Occipital lobe (tissue), 2 donors: ENCODE data around the gene NOPCHAP1. TPM values are rescaled to one million over a fixed set of nuclear protein-coding genes. Genes with fewer than 3 reads are reported as not detected.
"Not testable (repeated sequence)": the region's sequence is repeated elsewhere in the genome, so short reads cannot be mapped to it uniquely, and the experiment has no call there.

Source experiments
- DNase-seq: peaks from one replicate; lab custom pipeline; 2025; lab: John Stamatoyannopoulos, UW
- total RNA-seq: library from RNA; depleted of rRNA; stranded (reverse); fragments of >200 nt; gene quantifications from one replicate; pipeline ENCODE4 v1.2.3, GENCODE V29; 2014

The NOPCHAP1 gene
- total RNA-seq, 1 donor from 2014 or later = 18.7 TPM

GRCh38 chr12:104964167-104964855, 21.8 kb upstream of the NOPCHAP1 start:
- DNase-seq = no peak

- DNase-seq = no peak
Measured at GRCh38 chr12:104964856-104965205, 21.3 kb upstream of the NOPCHAP1 start.

DNA sequence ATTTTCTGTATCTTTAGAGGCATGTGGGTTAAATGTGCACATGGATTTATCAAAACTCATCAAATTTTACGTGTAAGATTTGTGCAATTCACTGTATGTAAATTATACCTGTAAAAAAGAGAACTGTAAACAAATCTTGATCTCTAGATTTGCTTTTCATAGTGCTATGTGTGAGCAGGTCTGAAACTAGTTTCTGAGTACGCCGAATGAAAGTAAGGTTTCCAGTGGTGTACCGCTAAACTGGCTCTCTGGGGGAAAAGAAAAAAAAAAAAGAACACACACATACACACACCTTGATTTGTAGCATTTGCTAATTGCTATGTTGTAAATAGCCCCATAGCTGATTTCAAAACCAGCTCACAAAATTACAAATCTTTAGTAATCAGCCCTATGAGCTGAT, 19.4 kb upstream of the NOPCHAP1 start:
- no peak for DNase-seq

DNA sequence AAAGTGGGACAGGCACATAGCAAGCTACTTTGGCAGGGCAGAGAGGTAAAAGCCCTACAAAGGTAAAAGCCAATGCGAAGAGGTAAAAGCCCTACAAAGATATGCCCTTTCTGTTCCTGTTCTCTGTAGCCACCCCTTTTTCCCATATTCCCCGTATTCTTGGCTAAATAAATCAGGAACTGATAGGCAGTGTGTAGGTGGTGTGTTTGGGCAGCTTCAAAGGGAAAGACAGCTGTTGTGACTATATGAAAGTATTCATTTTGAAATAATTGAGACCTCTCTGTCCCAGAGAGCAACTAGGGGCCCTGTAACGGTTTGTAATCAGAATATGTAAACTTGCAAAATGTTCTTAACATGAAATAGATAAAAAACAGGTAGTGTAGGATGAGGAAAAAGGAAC, 16.8 kb upstream of the NOPCHAP1 start:
- DNase-seq = no peak

- DNase-seq = no peak
Measured at GRCh38 chr12:104971306-104971705, 14.8 kb upstream of the NOPCHAP1 start.

GRCh38 chr12:104973250-104973649, 12.9 kb upstream of the NOPCHAP1 start:
- no peak for DNase-seq

- no peak for DNase-seq
Measured at GRCh38 chr12:104974626-104975290, 11.4 kb upstream of the NOPCHAP1 start.

DNA sequence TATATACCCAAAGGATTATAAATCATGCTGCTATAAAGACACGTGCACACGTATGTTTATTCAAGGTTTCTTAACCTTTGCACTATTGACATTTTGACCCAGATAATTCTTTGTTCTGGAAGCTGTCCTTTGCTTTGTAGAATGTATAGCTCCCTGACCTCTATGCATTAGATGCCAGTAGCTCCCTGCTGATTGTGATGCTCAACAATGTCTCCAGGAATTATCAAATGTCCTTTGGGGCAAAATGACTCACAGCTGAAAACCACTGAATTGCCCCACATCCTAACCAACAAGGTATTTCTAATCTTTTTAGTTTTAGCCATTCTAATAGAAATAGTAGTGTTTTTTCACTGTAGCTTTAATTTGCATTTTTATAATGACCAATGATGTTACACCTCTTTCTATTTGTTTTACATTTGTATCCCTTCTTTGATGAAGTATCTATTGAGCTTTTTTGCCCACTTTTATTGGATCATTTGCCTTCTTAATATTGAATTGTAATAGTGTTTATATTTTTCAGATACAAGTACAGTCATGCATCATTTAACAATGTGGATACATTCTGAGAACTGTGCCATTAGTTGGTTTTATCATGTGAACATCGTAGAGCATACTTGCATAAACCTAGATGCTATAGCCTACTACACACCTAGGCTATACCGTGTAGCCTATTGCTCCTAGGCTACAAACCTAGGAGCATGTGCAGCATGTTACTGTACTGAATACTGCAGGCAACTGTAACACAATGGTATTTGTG, 10.4 kb upstream of the NOPCHAP1 start:
- DNase-seq = no peak

GRCh38 chr12:104976703-104977102, 9.4 kb upstream of the NOPCHAP1 start:
- DNase-seq = no peak

- DNase-seq = not testable (repeated sequence)
Measured at GRCh38 chr12:104977688-104978087, 8.4 kb upstream of the NOPCHAP1 start.

DNA sequence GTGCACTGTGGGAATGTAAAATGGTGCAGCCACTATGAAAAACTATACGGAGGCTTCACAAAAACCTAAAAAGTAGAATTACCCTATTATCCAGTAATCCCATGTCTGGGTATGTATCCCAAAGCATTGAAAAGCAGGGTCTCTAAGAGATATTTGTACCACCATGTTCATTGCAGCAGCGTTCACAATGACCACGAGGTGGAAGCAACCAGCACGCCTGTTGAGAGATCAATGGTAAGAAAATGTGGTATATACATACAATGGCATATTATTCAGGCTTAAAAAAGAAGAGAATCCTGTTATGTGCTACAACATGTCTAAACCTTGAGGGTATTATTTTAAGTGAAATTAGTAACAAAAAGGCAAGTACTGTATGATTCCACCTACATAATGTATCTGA, 910 bp upstream of the NOPCHAP1 start:
- DNase-seq = no peak

GRCh38 chr12:104990950-104991349, 4.8 kb downstream of the NOPCHAP1 start:
- no peak for DNase-seq

DNA sequence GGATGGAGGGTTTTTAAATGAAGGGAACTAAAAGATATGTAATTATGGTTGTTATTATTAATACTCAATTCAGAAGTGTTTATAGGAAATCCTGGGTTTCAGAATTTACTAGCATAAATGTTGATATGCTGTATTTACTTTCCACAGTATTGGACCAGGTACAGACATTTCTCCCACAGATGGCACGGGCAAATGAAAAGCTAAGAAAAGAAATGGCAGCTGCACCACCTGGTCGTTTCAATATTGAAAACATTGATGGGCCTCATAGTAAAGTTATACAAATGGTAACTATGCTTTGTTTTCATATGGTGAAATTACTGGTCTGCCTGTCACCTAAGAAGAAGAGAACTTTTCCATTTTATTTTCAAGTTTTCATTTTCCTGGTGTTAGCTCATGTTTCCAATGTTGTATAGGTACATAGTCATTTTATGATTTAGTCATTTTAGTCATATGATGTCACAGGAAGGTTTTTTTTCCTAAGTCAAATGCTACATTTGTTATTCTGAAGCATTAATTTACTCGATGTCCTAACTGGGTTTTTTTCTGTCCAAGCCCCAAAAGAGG, 5.5 kb downstream of the NOPCHAP1 start:
- no peak for DNase-seq

- no peak for DNase-seq
Measured at GRCh38 chr12:104994336-104994735, 8.2 kb downstream of the NOPCHAP1 start.

DNA sequence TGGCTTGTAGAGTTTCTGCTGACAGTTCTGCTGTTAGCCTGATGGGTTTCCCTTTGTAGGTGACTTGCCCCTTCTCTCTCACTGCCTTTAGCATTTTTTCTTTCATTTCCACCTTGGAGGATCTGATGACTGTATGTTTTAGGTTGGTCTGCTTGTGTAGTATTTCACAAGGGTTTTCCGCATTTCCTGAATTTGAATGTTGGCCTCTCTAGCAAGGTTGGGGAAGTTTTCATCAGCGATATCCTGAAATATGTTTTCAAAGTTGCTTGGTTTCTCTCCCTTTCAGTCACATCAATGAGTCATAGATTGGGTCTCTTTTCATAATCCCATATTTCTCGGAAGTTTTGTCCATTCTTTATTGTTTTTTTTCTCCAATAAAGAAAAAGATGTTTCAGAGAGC, 11.4 kb downstream of the NOPCHAP1 start:
- no peak for DNase-seq

DNA sequence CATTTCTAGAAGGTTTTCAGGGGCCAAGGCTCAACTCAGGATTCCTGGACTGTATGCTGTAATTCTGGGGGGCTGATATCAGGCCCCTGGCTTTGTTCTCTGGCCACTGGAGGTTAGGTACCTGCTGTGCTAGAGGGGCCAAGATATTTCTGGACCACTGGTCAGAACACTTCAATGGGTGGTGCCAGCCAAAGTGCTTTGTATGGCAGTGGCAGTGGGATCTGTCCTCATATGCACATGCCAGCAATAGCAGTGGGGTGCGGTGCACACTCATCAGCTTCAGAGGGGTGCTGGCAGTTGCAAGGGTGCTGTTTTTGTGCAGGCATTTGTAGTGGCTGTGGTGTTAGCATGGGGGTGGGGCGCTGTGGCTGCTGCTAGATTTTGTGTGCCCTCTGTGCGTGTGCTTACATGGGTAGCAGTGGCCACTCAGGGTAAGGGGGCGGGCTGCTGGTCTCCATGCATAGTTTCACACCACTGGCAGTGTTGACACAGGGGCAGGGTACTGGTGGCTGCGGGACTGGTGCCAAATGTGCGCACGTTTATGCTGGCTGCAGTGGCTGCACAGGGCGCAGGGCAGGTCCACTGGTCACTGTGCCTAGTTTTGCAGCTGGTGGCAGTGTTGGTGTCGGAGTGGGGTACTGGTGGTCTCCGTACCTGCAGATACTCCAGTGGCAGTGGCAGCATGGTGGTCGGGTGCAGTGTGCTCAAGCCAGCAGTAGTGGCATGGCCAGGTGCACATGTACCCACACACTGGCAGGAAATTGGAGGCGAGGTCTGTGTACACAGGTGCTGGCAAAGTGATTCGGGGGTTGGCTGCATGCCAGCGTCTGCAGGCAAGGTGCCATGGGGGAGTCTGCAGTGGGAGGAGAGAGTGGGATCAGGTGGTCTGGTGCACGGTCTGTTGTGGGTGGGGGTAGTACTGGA, 12.6 kb downstream of the NOPCHAP1 start:
- DNase-seq = no peak

DNA sequence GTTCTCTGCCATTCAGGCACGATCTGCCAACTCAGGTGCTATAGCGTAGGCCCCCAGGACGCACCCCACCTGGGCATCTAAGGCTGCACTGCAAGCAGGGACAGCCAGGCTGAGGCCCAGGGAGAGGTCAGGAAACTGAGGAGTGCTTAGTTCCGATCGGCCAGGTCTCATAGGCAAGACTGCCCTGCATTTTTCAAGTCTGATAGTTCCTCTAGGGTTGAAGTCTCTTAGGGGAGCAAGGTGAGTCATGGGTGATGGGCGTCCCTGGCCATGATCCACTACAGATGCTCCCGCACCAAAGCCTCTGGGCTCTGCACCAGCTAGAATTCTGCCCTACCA, 13.2 kb downstream of the NOPCHAP1 start:
- DNase-seq = no peak

GRCh38 chr12:105001476-105001875, 15.4 kb downstream of the NOPCHAP1 start:
- DNase-seq = no peak

GRCh38 chr12:105013892-105014291, 27.8 kb downstream of the NOPCHAP1 start:
- no peak for DNase-seq

DNA sequence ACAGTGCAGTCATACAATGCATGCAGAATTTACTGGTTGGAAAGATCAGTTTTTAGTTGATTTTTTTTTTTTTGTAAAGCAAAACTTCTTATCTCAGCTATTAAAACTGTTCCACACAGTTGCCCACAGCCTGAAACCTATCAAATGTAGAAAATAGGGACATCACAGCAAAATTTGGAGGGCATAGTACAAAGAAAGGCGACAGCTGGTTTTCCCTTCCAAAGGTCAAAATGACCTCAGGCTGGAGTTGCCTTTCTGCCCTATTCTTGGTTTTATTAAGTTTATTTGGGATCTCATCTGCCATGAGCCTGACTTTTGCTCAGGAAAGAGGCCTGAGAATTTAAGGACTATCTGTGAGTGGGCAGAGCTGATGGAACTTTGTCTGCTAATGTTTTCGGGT, 28.5 kb downstream of the NOPCHAP1 start:
- no peak for DNase-seq

DNA sequence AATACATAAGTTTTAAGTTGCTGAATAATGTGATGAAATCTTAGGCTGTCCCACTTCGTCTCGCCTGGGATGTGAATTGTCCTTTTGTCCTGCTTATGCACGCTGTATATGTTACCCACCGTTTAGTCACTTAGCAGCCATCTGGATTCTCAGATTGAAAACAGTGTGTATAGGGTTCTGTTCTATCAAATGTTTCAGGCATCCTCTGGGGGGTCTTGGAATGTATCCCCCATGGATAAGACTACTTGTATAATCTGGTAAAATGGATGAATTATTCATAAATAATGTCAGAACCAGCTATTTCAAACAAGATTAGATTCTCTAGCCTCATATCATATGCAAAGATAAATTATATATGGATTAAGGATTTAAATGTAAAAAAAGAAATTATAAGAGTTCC, 29.4 kb downstream of the NOPCHAP1 start:
- no peak for DNase-seq
